HepG2 (cell line): ENCODE measurements around the gene WDR86. TPM values are rescaled to one million over a fixed set of nuclear protein-coding genes. Genes with fewer than 3 reads are reported as not detected.

Source experiments
- ATAC-seq: fragments of 200-7000 bp; cut with Tn5 transposase; 3 replicates; pipeline ENCODE4 v1.9.1; 2020; ENCODE audit warnings: mild to moderate bottlenecking, moderate library complexity
- BruUV-seq: library from RNA; stranded (reverse); fragments of 400-500 nt; replicated peaks from 2 replicates; lab custom pipeline; 2021; lab: Mats Ljungman, UMichigan
- CTCF ChIA-PET: fragments of 300-600 bp; formaldehyde crosslinking; extraction: SDS; loops from one replicate; lab custom pipeline; 2021; ENCODE audit warnings: low total read pairs, inconsistent platforms, low intra/inter-chr PET ratio; lab: Yijun Ruan, JAX
- POLR2A ChIA-PET: fragments of 350-600 bp; sonication (Branson Sonifier 250); formaldehyde crosslinking; loops from one replicate; lab custom pipeline; 2020; ENCODE audit warnings: antibody characterized with exemption, inconsistent platforms; lab: Yijun Ruan, JAX
- DNase-seq: peaks from one replicate; pipeline ENCODE4 v3.0.0-alpha.2; 2015; ENCODE audit warnings: low spot score
- FAIRE-seq: peaks from 3 replicates; lab custom pipeline; 2011; peaks lifted over from hg19 to GRCh38; lab: Jason Lieb, UNC
- H2AFZ ChIP-seq: one replicate; pipeline ENCODE4 v1.6.1; 2011; ENCODE audit warnings: low read length, inconsistent platforms
- H3K27ac ChIP-seq: fragments of 300-600 bp; 3 replicates; pipeline ENCODE4 v1.8.0; 2011; ENCODE audit warnings: mixed run types, mild to moderate bottlenecking, mixed read lengths, low read length, inconsistent platforms; ENCODE audit not compliant: insufficient read depth; ENCODE audit errors: extremely low read length
- H3K27me3 ChIP-seq, 2 experiments: fragments of 200-600 bp in 1 of 2; 2 replicates in 1 of 2; 3 replicates in 1 of 2; pipeline versions ENCODE4 v1.6.0 to v1.8.0; 2011; ENCODE audit warnings: low read length in 2 of 2, mild to moderate bottlenecking in 2 of 2, moderate library complexity in 2 of 2, inconsistent platforms in 1 of 2; ENCODE audit not compliant: insufficient read depth in 2 of 2, control insufficient read depth in 1 of 2
- H3K36me3 ChIP-seq, 2 experiments: fragments of 200-600 bp in 1 of 2; replicated peaks in 1 of 2; 2 replicates in 1 of 2; 3 replicates in 1 of 2; pipeline versions ENCODE4 v1.5.1 to v1.8.0; 2011; ENCODE audit warnings: low read length in 2 of 2, inconsistent platforms in 1 of 2; ENCODE audit not compliant: insufficient read depth in 2 of 2, control insufficient read depth in 1 of 2
- H3K4me1 ChIP-seq: 2 replicates; pipeline ENCODE4 v1.5.1; 2012; ENCODE audit warnings: low read length, inconsistent platforms; ENCODE audit not compliant: insufficient read depth
- H3K4me2 ChIP-seq: 2 replicates; pipeline ENCODE4 v1.6.0; 2011; ENCODE audit warnings: low read depth, low read length, inconsistent platforms
- H3K4me3 ChIP-seq, 3 experiments: fragments of 200-600 bp in 1 of 3; sonication (generic), shearing (Covaris generic) in 1 of 3; replicated peaks in 1 of 3; 2 replicates each; pipeline ENCODE4 v1.5.1; 2011 to 2016; ENCODE audit warnings: low read length in 3 of 3, inconsistent platforms in 2 of 3, low read depth in 2 of 3, mild to moderate bottlenecking in 2 of 3, control low read depth in 1 of 3, mixed read lengths in 1 of 3; ENCODE audit not compliant: insufficient read depth in 1 of 3
- H3K79me2 ChIP-seq: one replicate; pipeline ENCODE4 v1.6.1; 2011; ENCODE audit warnings: low read length, inconsistent platforms; ENCODE audit not compliant: insufficient read depth
- H3K9ac ChIP-seq: 2 replicates; pipeline ENCODE4 v1.6.0; 2011; ENCODE audit warnings: mild to moderate bottlenecking, low read depth, low read length, inconsistent platforms; ENCODE audit not compliant: insufficient read depth
- H3K9me3 ChIP-seq: 2 replicates; pipeline ENCODE4 v1.5.1; 2012; ENCODE audit warnings: mild to moderate bottlenecking, low read length
- H4K20me1 ChIP-seq: 2 replicates; pipeline ENCODE4 v1.6.0; 2011; ENCODE audit warnings: inconsistent platforms, mild to moderate bottlenecking, low read length, moderate library complexity; ENCODE audit not compliant: insufficient read depth
- AHDC1 ChIP-seq: sonication (generic); formaldehyde crosslinking; IDR thresholded peaks from 2 replicates; pipeline ENCODE4 v1.5.1; 2020; ENCODE audit warnings: mild to moderate bottlenecking, missing genetic modification reagents, borderline replicate concordance
- CBX2 ChIP-seq, 2 experiments: fragments of 200-600 bp in 1 of 2; sonication (generic); formaldehyde crosslinking in 1 of 2; IDR thresholded peaks; 2 replicates each; pipeline versions ENCODE4 v1.7.0 to v1.8.1; 2018 to 2022; ENCODE audit warnings: low read depth in 2 of 2, low read length in 1 of 2, mild to moderate bottlenecking in 1 of 2, missing genetic modification reagents in 1 of 2
- KDM2A ChIP-seq: sonication (generic); formaldehyde crosslinking; IDR thresholded peaks from 2 replicates; pipeline ENCODE4 v1.4.0; 2020; ENCODE audit warnings: low read depth, missing genetic modification reagents, borderline replicate concordance
- MEIS1 ChIP-seq: sonication (generic); formaldehyde crosslinking; IDR thresholded peaks from 2 replicates; pipeline ENCODE4 v1.9.0; 2021; ENCODE audit warnings: mild to moderate bottlenecking, missing genetic modification reagents, moderate library complexity, borderline replicate concordance
- NFIB ChIP-seq: sonication (generic); formaldehyde crosslinking; IDR thresholded peaks from 2 replicates; pipeline ENCODE4 v1.9.0; 2021; ENCODE audit warnings: missing genetic modification reagents, mild to moderate bottlenecking, borderline replicate concordance
- PBX2 ChIP-seq: IDR thresholded peaks from 2 replicates; pipeline ENCODE4 v1.6.1; 2016; ENCODE audit warnings: control low read depth
- PLRG1 ChIP-seq: fragments of 450-650 bp; conservative IDR thresholded peaks from 2 replicates; pipeline ENCODE4 v1.6.1; 2016
- TFE3 ChIP-seq: IDR thresholded peaks from 2 replicates; pipeline ENCODE4 v1.6.1; 2016
- ZNF350 ChIP-seq: sonication (generic); formaldehyde crosslinking; IDR thresholded peaks from 2 replicates; pipeline ENCODE4 v1.4.0; 2020; ENCODE audit warnings: mild to moderate bottlenecking, low read depth, missing genetic modification reagents, borderline replicate concordance
- ZNF556 ChIP-seq: sonication (generic); formaldehyde crosslinking; IDR thresholded peaks from 2 replicates; pipeline ENCODE4 v1.4.0; 2020; ENCODE audit warnings: mild to moderate bottlenecking, missing genetic modification reagents, borderline replicate concordance
- ZNF605 ChIP-seq: sonication (generic); formaldehyde crosslinking; IDR thresholded peaks from 2 replicates; pipeline ENCODE4 v1.8.0; 2022; ENCODE audit warnings: mild to moderate bottlenecking, missing genetic modification reagents
- WGBS: methylation state at CpG from one replicate; pipeline ENCODE4 v1.1.6; 2017; ENCODE audit warnings: low lambda C conversion rate; 5-methylcytosine and 5-hydroxymethylcytosine counted together
- in situ Hi-C: cut with HindIII; loops from 2 replicates; pipeline ENCODE4 v1.10.0; 2017; ENCODE audit warnings: low pct_unique_long_range_greater_than_20kb; ENCODE audit not compliant: extremely low pct_ligation_motif_present
- intact Hi-C: fragments of 100-400 bp; cut with micrococcal nuclease; formaldehyde crosslinking; loops from one replicate; pipeline ENCODE4 v1.10.0; 2022; ENCODE audit not compliant: unreplicated experiment
- polyA plus RNA-seq, 8 experiments: library from polyadenylated mRNA; depleted of rRNA in 3 of 8; stranded (reverse) in 7 of 8; unstranded in 1 of 8; fragments of >200 nt; fragmentation: Illumina TruSeq in 4 of 8; extraction: Trizol in 4 of 8; gene quantifications; 2 replicates each; pipeline versions ENCODE4 v1.2.1 to v1.2.3, GENCODE V29; 2011 to 2016; ENCODE audit warnings: low read depth in 4 of 8, missing spikeins in 1 of 8, mixed read lengths in 1 of 8; ENCODE audit not compliant: insufficient read depth in 1 of 8
- total RNA-seq, 5 experiments: library from RNA; depleted of rRNA; stranded (reverse); fragments of >200 nt; fragmentation: Illumina TruSeq; extraction: Trizol; gene quantifications; 2 replicates each; pipeline ENCODE4 v1.2.3, GENCODE V29; 2016; ENCODE audit warnings: low read depth in 1 of 5

The WDR86 gene
- total and polyA plus RNA-seq, 2 of the 13 experiments (the other 11 are each of a cell fraction or from before 2014, with no cell fraction given): 0.11 to 2.9 TPM

- H3K36me3 ChIP-seq: peaks cover 7 to 15% of the 10 kb centered on the region in 2 experiments
- no peak overlapping the region for H3K4me2 ChIP-seq
- 99% methylated on average over 2 of the region's 2 CpGs for WGBS
- H3K79me2 ChIP-seq: peaks cover 14% of the 10 kb centered on the region
- peaks cover 43% of the 10 kb centered on the region for H3K4me1 ChIP-seq
- DNase-seq: no peak
- peaks cover 8% of the 10 kb centered on the region; the same call in 1 of the 2 replicates for H4K20me1 ChIP-seq
- no peak for ATAC-seq
- no TSS peak for BruUV-seq
- no peaks in the 10 kb centered on the region for H3K27me3 ChIP-seq
- no peak overlapping the region for H3K9ac ChIP-seq
- no peak overlapping the region for H3K4me3 ChIP-seq
- no peaks in the 10 kb centered on the region for H3K9me3 ChIP-seq
- H3K27ac ChIP-seq: no peak overlapping the region
- intact Hi-C loops: no loop called here
- in situ Hi-C loops: no loop called here
- POLR2A ChIA-PET: no interaction called here
- CTCF ChIA-PET: no interaction called here
- FAIRE-seq: no peak
- no peak overlapping the region for H2AFZ ChIP-seq
- no peak for TF ChIP-seq MEIS1 (CRISPR knock-in tag)
- TF ChIP-seq CBX2 (IDR thresholded peaks at IDR 0.05; ENCODE audit: low read depth, low read length): no peak
- no peak for TF ChIP-seq CBX2 (CRISPR knock-in tag; IDR thresholded peaks at IDR 0.05; ENCODE audit: low read depth)
- TF ChIP-seq AHDC1 (CRISPR knock-in tag): no peak
- TF ChIP-seq NFIB (CRISPR knock-in tag): no peak
- no peak for TF ChIP-seq KDM2A
- no peak for TF ChIP-seq PBX2
- no peak for TF ChIP-seq ZNF605 (CRISPR knock-in tag)
- no peak for TF ChIP-seq ZNF350
- no peak for TF ChIP-seq PLRG1
- TF ChIP-seq TFE3: no peak
- TF ChIP-seq ZNF556 (CRISPR knock-in tag): no peak
Measured at GRCh38 chr7:151345576-151346469, 64.0 kb downstream of the WDR86 start.
